Measurements from ENCODE around the gene TEX2.
"Not testable (repeated sequence)": the region's sequence is repeated elsewhere in the genome, so short reads cannot be mapped to it uniquely, and the experiment has no call there.

The TEX2 gene

GRCh38 chr17:64223931-64224629 is 39.0 kb downstream of the TEX2 start:
- H3K14ac ChIP-seq (ENCODE audit: low read length in 2 of 2), result no peak overlapping the region
- 91% methylated on average over 3 of the region's 4 CpGs for WGBS

GRCh38 chr17:64223283-64223682 is 39.8 kb downstream of the TEX2 start:
- Histone ChIP-seq H3K27me3 (ENCODE audit: control insufficient read depth in 1 of 2, insufficient read depth in 1 of 2, low read length in 2 of 2) (no peaks in the 10 kb centered on the region), H2BK12ac (ENCODE audit: low read length in 2 of 2) (no peak overlapping the region), H4K8ac (ENCODE audit: low read length) (no peak overlapping the region), H3K9ac (ENCODE audit: low read length) (no peak overlapping the region), H3K4me3 (ENCODE audit: insufficient read depth in 1 of 2, low read depth in 1 of 2, low read length in 2 of 2) (no peak overlapping the region), H3K27ac (ENCODE audit: low read length, poor library complexity, severe bottlenecking) (no peak overlapping the region), H3K4me2 (ENCODE audit: low read length, poor library complexity, severe bottlenecking) (no peak overlapping the region), H3K79me1 (replicated peaks; ENCODE audit: low read length, poor library complexity, severe bottlenecking) (peaks cover 20% of the 10 kb centered on the region), H2BK5ac (ENCODE audit: low read depth, low read length, poor library complexity, severe bottlenecking) (no peak overlapping the region), H2AK5ac (ENCODE audit: low read length, severe bottlenecking) (no peak overlapping the region), H4K91ac (ENCODE audit: low read length) (no peak overlapping the region), H3K23ac (ENCODE audit: low read length in 2 of 2) (no peak overlapping the region), H3K18ac (ENCODE audit: low read depth in 1 of 2, low read length in 2 of 2) (no peak overlapping the region), H2BK120ac (ENCODE audit: low read depth, low read length) (no peak overlapping the region), H3K14ac (ENCODE audit: low read length in 2 of 2) (no peak overlapping the region), H3K4ac (ENCODE audit: low read depth in 1 of 2, low read length in 2 of 2) (no peak overlapping the region), H3K9me3 (ENCODE audit: control insufficient read depth, low read length) (no peaks in the 10 kb centered on the region), H3K36me3 (ENCODE audit: control insufficient read depth in 1 of 2, insufficient read depth in 2 of 2, low read depth in 1 of 2, low read length in 2 of 2) (no peaks in the 10 kb centered on the region), H3K4me1 (ENCODE audit: control insufficient read depth, insufficient read depth, low read depth, low read length) (peaks cover under 1% of the 10 kb centered on the region), H2AFZ (ENCODE audit: low read depth, low read length) (no peak overlapping the region), H2BK15ac (ENCODE audit: low read depth, poor library complexity, severe bottlenecking) (no peak overlapping the region)
- no peak for DNase-seq
- no CpG with 5 or more reads among the region's 2 CpGs for WGBS

More at GRCh38 chr17:64223931-64224629, 39.0 kb downstream of the TEX2 start:
- no peak overlapping the region for H3K4me3 ChIP-seq (ENCODE audit: insufficient read depth in 1 of 2, low read depth in 1 of 2, low read length in 2 of 2)
- no peak overlapping the region for H4K91ac ChIP-seq (ENCODE audit: low read length)
- no peak overlapping the region for H3K18ac ChIP-seq (ENCODE audit: low read depth in 1 of 2, low read length in 2 of 2)
- DNase-seq, result no peak
- H3K4me1 ChIP-seq (ENCODE audit: control insufficient read depth, insufficient read depth, low read depth, low read length), result peaks cover 3% of the 10 kb centered on the region
- H3K36me3 ChIP-seq (ENCODE audit: control insufficient read depth in 1 of 2, insufficient read depth in 2 of 2, low read depth in 1 of 2, low read length in 2 of 2), result no peaks in the 10 kb centered on the region
- no peak overlapping the region for H4K8ac ChIP-seq (ENCODE audit: low read length)
- H3K9me3 ChIP-seq (ENCODE audit: control insufficient read depth, low read length), result no peaks in the 10 kb centered on the region
- H3K9ac ChIP-seq (ENCODE audit: low read length), result no peak overlapping the region
- H3K4ac ChIP-seq (ENCODE audit: low read depth in 1 of 2, low read length in 2 of 2), result no peak overlapping the region
- no peak overlapping the region for H2BK5ac ChIP-seq (ENCODE audit: low read depth, low read length, poor library complexity, severe bottlenecking)
- H3K4me2 ChIP-seq (ENCODE audit: low read length, poor library complexity, severe bottlenecking), result no peak overlapping the region
- no peak overlapping the region for H2BK15ac ChIP-seq (ENCODE audit: low read depth, poor library complexity, severe bottlenecking)
- H3K27me3 ChIP-seq (ENCODE audit: control insufficient read depth in 1 of 2, insufficient read depth in 1 of 2, low read length in 2 of 2), result no peaks in the 10 kb centered on the region
- H3K23ac ChIP-seq (ENCODE audit: low read length in 2 of 2), result no peak overlapping the region
- peaks cover 17% of the 10 kb centered on the region for H3K79me1 ChIP-seq (replicated peaks; ENCODE audit: low read length, poor library complexity, severe bottlenecking)
- no peak overlapping the region for H3K27ac ChIP-seq (ENCODE audit: low read length, poor library complexity, severe bottlenecking)
- H2BK12ac ChIP-seq (ENCODE audit: low read length in 2 of 2), result no peak overlapping the region
- H2AFZ ChIP-seq (ENCODE audit: low read depth, low read length), result no peak overlapping the region
- no peak overlapping the region for H2AK5ac ChIP-seq (ENCODE audit: low read length, severe bottlenecking)
- no peak overlapping the region for H2BK120ac ChIP-seq (ENCODE audit: low read depth, low read length)

- Histone ChIP-seq H3K36me3 (ENCODE audit: control insufficient read depth in 1 of 2, insufficient read depth in 2 of 2, low read depth in 1 of 2, low read length in 2 of 2) (no peaks in the 10 kb centered on the region), H3K14ac (ENCODE audit: low read length in 2 of 2) (no peak overlapping the region), H3K9me3 (ENCODE audit: control insufficient read depth, low read length) (no peaks in the 10 kb centered on the region), H3K4ac (ENCODE audit: low read depth in 1 of 2, low read length in 2 of 2) (no peak overlapping the region), H3K9ac (ENCODE audit: low read length) (no peak overlapping the region), H2AFZ (ENCODE audit: low read depth, low read length) (no peak overlapping the region), H4K91ac (ENCODE audit: low read length) (no peak overlapping the region), H3K4me1 (ENCODE audit: control insufficient read depth, insufficient read depth, low read depth, low read length) (peaks cover 5% of the 10 kb centered on the region), H3K79me1 (replicated peaks; ENCODE audit: low read length, poor library complexity, severe bottlenecking) (peaks cover 30% of the 10 kb centered on the region), H3K27ac (ENCODE audit: low read length, poor library complexity, severe bottlenecking) (no peak overlapping the region), H3K23ac (ENCODE audit: low read length in 2 of 2) (no peak overlapping the region), H2BK120ac (ENCODE audit: low read depth, low read length) (no peak overlapping the region), H3K4me3 (ENCODE audit: insufficient read depth in 1 of 2, low read depth in 1 of 2, low read length in 2 of 2) (no peak overlapping the region), H2AK5ac (ENCODE audit: low read length, severe bottlenecking) (no peak overlapping the region), H3K27me3 (ENCODE audit: control insufficient read depth in 1 of 2, insufficient read depth in 1 of 2, low read length in 2 of 2) (no peaks in the 10 kb centered on the region), H4K8ac (ENCODE audit: low read length) (no peak overlapping the region), H2BK5ac (ENCODE audit: low read depth, low read length, poor library complexity, severe bottlenecking) (no peak overlapping the region), H2BK15ac (ENCODE audit: low read depth, poor library complexity, severe bottlenecking) (no peak overlapping the region), H3K4me2 (ENCODE audit: low read length, poor library complexity, severe bottlenecking) (no peak overlapping the region), H3K18ac (ENCODE audit: low read depth in 1 of 2, low read length in 2 of 2) (no peak overlapping the region), H2BK12ac (ENCODE audit: low read length in 2 of 2) (no peak overlapping the region)
- no peak for DNase-seq
- no CpG with 5 or more reads among the region's 1 CpG for WGBS
Observed at GRCh38 chr17:64221679-64222078, 41.4 kb downstream of the TEX2 start.

- not testable (repeated sequence) for H3K9me3 ChIP-seq (ENCODE audit: control insufficient read depth, low read length); H4K91ac ChIP-seq (ENCODE audit: low read length); H4K8ac ChIP-seq (ENCODE audit: low read length); H2BK5ac ChIP-seq (ENCODE audit: low read depth, low read length, poor library complexity, severe bottlenecking); H3K9ac ChIP-seq (ENCODE audit: low read length); H2BK15ac ChIP-seq (ENCODE audit: low read depth, poor library complexity, severe bottlenecking); H3K27ac ChIP-seq (ENCODE audit: low read length, poor library complexity, severe bottlenecking); H2AK5ac ChIP-seq (ENCODE audit: low read length, severe bottlenecking); H3K4me1 ChIP-seq (ENCODE audit: control insufficient read depth, insufficient read depth, low read depth, low read length); H3K4me2 ChIP-seq (ENCODE audit: low read length, poor library complexity, severe bottlenecking); H3K36me3 ChIP-seq (ENCODE audit: control insufficient read depth in 1 of 2, insufficient read depth in 2 of 2, low read depth in 1 of 2, low read length in 2 of 2); H3K18ac ChIP-seq (ENCODE audit: low read depth in 1 of 2, low read length in 2 of 2); H3K27me3 ChIP-seq (ENCODE audit: control insufficient read depth in 1 of 2, insufficient read depth in 1 of 2, low read length in 2 of 2); H3K14ac ChIP-seq (ENCODE audit: low read length in 2 of 2); H2AFZ ChIP-seq (ENCODE audit: low read depth, low read length); H3K23ac ChIP-seq (ENCODE audit: low read length in 2 of 2); H3K4ac ChIP-seq (ENCODE audit: low read depth in 1 of 2, low read length in 2 of 2); H2BK120ac ChIP-seq (ENCODE audit: low read depth, low read length); DNase-seq; H2BK12ac ChIP-seq (ENCODE audit: low read length in 2 of 2); H3K4me3 ChIP-seq (ENCODE audit: insufficient read depth in 1 of 2, low read depth in 1 of 2, low read length in 2 of 2)
- WGBS, result no CpG with 5 or more reads among the region's 1 CpG
- H3K79me1 ChIP-seq (replicated peaks; ENCODE audit: low read length, poor library complexity, severe bottlenecking), result peaks cover 27% of the 10 kb centered on the region
Observed at GRCh38 chr17:64220604-64221003, 42.5 kb downstream of the TEX2 start.
